H1 (cell line): Measurements from ENCODE around the gene FECH. TPM values are rescaled to one million over a fixed set of nuclear protein-coding genes. Genes with fewer than 3 reads are reported as not detected.

Experiments used
- TAF7 ChIP-seq: optimal IDR thresholded peaks from 2 replicates; pipeline ENCODE3; 2011; ENCODE audit warnings: low read depth, mild to moderate bottlenecking, inconsistent platforms, low read length, moderate library complexity, borderline replicate concordance
- polyA plus RNA-seq, 7 experiments: library from polyadenylated mRNA; depleted of rRNA in 3 of 7; stranded (reverse) in 5 of 7; unstranded in 2 of 7; fragments of >200 nt in 5 of 7; fragments of 200-250 nt in 2 of 7; gene quantifications; 1 replicate in 5 of 7; 2 replicates in 1 of 7; 4 replicates in 1 of 7; pipeline versions ENCODE4 v1.2.1 to v1.2.3, GENCODE V29; 2011 to 2013; ENCODE audit warnings: missing spikeins in 2 of 7, mixed read lengths in 2 of 7
- total RNA-seq: library from RNA; stranded (reverse); fragmentation: NEBNext Ultra II Directional; extraction: Animal tissue kit (Norgen Biotek cat#: 25700); gene quantifications from 2 replicates; pipeline ENCODE4 v1.2.1, GENCODE V29; 2021

The FECH gene
- total and polyA plus RNA-seq, 2 of the 8 experiments (the other 6 are each of a cell fraction or from before 2014, with no cell fraction given): 13.1 to 26.6 TPM

GRCh38 chr18:57543560-57543959 lies 42.9 kb downstream of the FECH start (continued):
- no peak for TF ChIP-seq TAF7
